ENCODE measurements around the gene PARD3. TPM values are rescaled to one million over a fixed set of nuclear protein-coding genes. Genes with fewer than 3 reads are reported as not detected.
"Not testable (repeated sequence)": the region's sequence is repeated elsewhere in the genome, so short reads cannot be mapped to it uniquely, and the experiment has no call there.

The PARD3 gene
- total RNA-seq, 1 donor from 2014 or later = 37.2 TPM

- DNase-seq (ENCODE audit: extremely low spot score, unreplicated experiment) = no peak
- Mint-ChIP-seq H3K9me3 (ENCODE audit: unreplicated experiment) (no peaks in the 10 kb centered on the region), H3K27me3 (ENCODE audit: unreplicated experiment) (peaks cover 11% of the 10 kb centered on the region), H3K27ac (ENCODE audit: unreplicated experiment) (no peak overlapping the region), H3K4me1 (ENCODE audit: unreplicated experiment) (peaks cover 5% of the 10 kb centered on the region), H3K36me3 (ENCODE audit: unreplicated experiment) (no peaks in the 10 kb centered on the region), H3K4me3 (ENCODE audit: unreplicated experiment) (no peak overlapping the region)
- TF ChIP-seq CTCF (IDR thresholded peaks at IDR 0.05) = no peak
Measured at GRCh38 chr10:34850036-34850435, 34.9 kb upstream of the PARD3 start.

- no peaks in the 10 kb centered on the region for H3K36me3 Mint-ChIP-seq (ENCODE audit: unreplicated experiment)
- H3K27me3 Mint-ChIP-seq (ENCODE audit: unreplicated experiment) = peaks cover 16% of the 10 kb centered on the region
- H3K4me3 Mint-ChIP-seq (ENCODE audit: unreplicated experiment) = no peak overlapping the region
- H3K4me1 Mint-ChIP-seq (ENCODE audit: unreplicated experiment) = no peaks in the 10 kb centered on the region
- H3K9me3 Mint-ChIP-seq (ENCODE audit: unreplicated experiment) = no peaks in the 10 kb centered on the region
- DNase-seq (ENCODE audit: extremely low spot score, unreplicated experiment) = no peak
- H3K27ac Mint-ChIP-seq (ENCODE audit: unreplicated experiment) = no peak overlapping the region
- no peak for TF ChIP-seq CTCF (IDR thresholded peaks at IDR 0.05)
Measured at GRCh38 chr10:34845070-34845469, 30.0 kb upstream of the PARD3 start.

DNA sequence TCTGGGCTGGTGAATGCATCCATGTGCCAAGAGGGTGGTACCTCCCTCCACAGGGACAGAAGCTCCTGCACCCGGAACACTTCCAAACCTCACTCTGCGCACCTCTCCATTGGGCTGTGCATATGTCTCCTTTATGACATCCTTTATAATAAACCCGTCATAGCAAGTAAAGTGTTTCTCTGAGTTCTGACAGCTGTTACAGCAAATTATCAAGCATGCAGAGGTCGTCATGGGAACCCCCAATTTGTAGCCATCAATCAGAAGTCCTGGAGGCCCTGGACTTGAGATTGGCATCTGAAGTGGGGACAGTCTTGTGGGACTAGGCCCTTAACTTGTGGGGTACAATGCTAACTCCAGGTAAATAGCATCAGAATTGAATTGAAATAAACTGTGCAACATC, 29.4 kb upstream of the PARD3 start:
- no peak for DNase-seq (ENCODE audit: extremely low spot score, unreplicated experiment)
- Mint-ChIP-seq H3K27me3 (ENCODE audit: unreplicated experiment) (peaks cover 12% of the 10 kb centered on the region), H3K27ac (ENCODE audit: unreplicated experiment) (no peak overlapping the region), H3K36me3 (ENCODE audit: unreplicated experiment) (no peaks in the 10 kb centered on the region), H3K4me3 (ENCODE audit: unreplicated experiment) (no peak overlapping the region), H3K9me3 (ENCODE audit: unreplicated experiment) (no peaks in the 10 kb centered on the region), H3K4me1 (ENCODE audit: unreplicated experiment) (no peaks in the 10 kb centered on the region)
- no peak for TF ChIP-seq CTCF (IDR thresholded peaks at IDR 0.05)

DNA sequence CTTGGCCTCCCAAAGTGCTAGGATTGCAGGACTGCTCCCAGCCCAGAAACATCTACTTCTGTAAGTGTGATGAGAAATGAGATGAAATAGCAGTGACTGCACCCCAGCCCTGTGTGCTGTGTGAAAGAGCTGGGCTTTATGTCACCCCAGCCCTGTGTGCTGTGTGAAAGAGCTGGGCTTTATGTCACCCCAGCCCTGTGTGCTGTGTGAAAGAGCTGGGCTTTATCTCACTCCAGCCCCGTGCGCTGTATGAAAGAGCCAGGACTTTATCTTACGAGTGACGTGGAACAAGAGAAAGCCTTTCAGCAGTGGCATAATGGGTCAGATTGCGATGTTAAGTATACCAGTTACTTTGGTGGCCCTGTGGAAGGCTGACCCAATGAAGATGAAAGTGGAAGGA, 28.4 kb upstream of the PARD3 start:
- peaks cover 14% of the 10 kb centered on the region for H3K27me3 Mint-ChIP-seq (ENCODE audit: unreplicated experiment)
- not testable (repeated sequence) for H3K4me1 Mint-ChIP-seq (ENCODE audit: unreplicated experiment); H3K4me3 Mint-ChIP-seq (ENCODE audit: unreplicated experiment); H3K27ac Mint-ChIP-seq (ENCODE audit: unreplicated experiment); DNase-seq (ENCODE audit: extremely low spot score, unreplicated experiment); H3K36me3 Mint-ChIP-seq (ENCODE audit: unreplicated experiment); H3K9me3 Mint-ChIP-seq (ENCODE audit: unreplicated experiment)

GRCh38 chr10:34838366-34838900, 23.3 kb upstream of the PARD3 start:
- DNase-seq (ENCODE audit: extremely low spot score, unreplicated experiment) = no peak
- TF ChIP-seq CTCF (IDR thresholded peaks at IDR 0.05) = no peak
- no peaks in the 10 kb centered on the region for H3K36me3 Mint-ChIP-seq (ENCODE audit: unreplicated experiment)
- no peak overlapping the region for H3K27ac Mint-ChIP-seq (ENCODE audit: unreplicated experiment)
- H3K27me3 Mint-ChIP-seq (ENCODE audit: unreplicated experiment) = peaks cover 24% of the 10 kb centered on the region
- no peaks in the 10 kb centered on the region for H3K9me3 Mint-ChIP-seq (ENCODE audit: unreplicated experiment)
- no peak overlapping the region for H3K4me3 Mint-ChIP-seq (ENCODE audit: unreplicated experiment)
- H3K4me1 Mint-ChIP-seq (ENCODE audit: unreplicated experiment) = no peaks in the 10 kb centered on the region
